Activated naive CD4-positive, alpha-beta T cell treated with anti-CD3 and anti-CD28 coated beads, Interleukin-2, amount 50 U/mL, for 72 hours (primary cell): ENCODE data around the gene POGLUT3. TPM values are rescaled to one million over a fixed set of nuclear protein-coding genes. Genes with fewer than 3 reads are reported as not detected.

Experiments used
- ATAC-seq, 2 donors: fragments of 150-1000 bp; cut with Tn5 transposase; 2 replicates each; pipeline ENCODE4 v1.10.0; 2021; ENCODE audit warnings: mild to moderate bottlenecking in 2 of 2, moderate library complexity in 2 of 2
- DNase-seq, 2 donors: peaks; one replicate each; pipeline ENCODE4 v3.0.0; 2021 to 2022; ENCODE audit warnings: low spot score in 2 of 2
- H3K27ac Mint-ChIP-seq, 2 donors: one replicate each; pipeline ENCODE4 v1.8.0; 2022; ENCODE audit warnings: mild to moderate bottlenecking in 2 of 2, mixed read lengths in 2 of 2
- H3K36me3 Mint-ChIP-seq, 2 donors: one replicate each; pipeline ENCODE4 v1.8.0; 2022; ENCODE audit warnings: mixed read lengths in 2 of 2
- H3K9me3 Mint-ChIP-seq, 2 donors: one replicate each; pipeline ENCODE4 v1.8.0; 2022; ENCODE audit warnings: mixed read lengths in 2 of 2
- total RNA-seq, 2 donors: library from RNA; stranded (reverse); gene quantifications; one replicate each; pipeline ENCODE4 v1.2.3, GENCODE V29; 2022

Gene POGLUT3
- total RNA-seq, 2 donors from 2014 or later = 6.1 to 8.1 TPM

DNA sequence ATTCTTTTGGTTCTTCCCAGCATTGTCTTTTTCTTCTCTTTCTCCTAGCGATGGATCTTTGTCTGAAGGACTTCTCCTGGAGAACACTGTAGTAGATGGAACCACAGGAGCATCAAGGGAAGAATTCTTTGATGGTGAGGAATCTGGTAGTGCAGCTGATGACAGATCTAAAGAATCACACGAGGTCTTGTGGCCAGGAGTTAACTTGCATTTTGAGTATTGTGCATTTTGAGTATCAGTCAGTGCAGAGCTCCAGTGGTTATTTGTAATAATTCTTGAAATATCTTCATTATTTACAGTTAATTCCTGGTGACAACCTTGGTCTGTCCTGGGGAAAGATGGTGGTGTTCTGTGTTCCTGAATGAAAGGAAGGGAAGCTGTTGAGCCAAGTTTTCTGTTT, 14.5 kb upstream of the POGLUT3 start:
- H3K36me3 Mint-ChIP-seq = peaks cover 17 to 21% of the 10 kb centered on the region in 2 donors
- peaks cover 0 to 4% of the 10 kb centered on the region in 2 donors for H3K9me3 Mint-ChIP-seq
- no peak for DNase-seq
- no peak overlapping the region for H3K27ac Mint-ChIP-seq
- no peak for ATAC-seq

DNA sequence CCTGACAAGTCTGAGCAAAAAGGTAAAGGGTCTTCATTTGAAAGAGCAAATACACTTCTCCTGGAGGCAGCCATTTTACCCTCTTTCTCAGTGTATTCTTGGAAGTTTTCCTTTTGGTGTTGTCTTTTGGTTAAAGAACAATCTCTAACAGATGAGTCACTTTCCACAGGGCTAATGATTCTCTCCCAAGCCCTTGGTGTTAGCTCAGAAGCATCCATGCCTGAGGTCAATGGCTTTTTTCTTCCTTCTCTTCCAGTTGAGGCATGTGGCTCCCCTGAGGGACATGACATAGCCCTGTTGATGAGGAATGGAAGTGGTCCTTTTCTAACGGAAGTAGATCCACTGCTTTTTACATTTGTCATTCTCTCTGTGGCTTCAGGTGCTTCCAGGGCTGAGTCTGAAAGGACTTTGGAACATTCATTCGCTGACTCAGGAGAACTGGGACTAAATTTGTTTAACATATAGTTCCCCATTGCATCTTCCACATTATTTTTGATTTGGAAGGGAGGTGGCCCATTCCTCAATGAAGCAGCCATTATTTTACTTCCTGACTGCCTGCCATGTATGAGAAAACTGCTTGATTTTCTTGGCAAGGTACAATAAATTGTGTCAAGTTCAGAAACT, 13.8 kb upstream of the POGLUT3 start:
- no peak overlapping the region for H3K27ac Mint-ChIP-seq
- peaks cover 17 to 21% of the 10 kb centered on the region in 2 donors for H3K36me3 Mint-ChIP-seq
- peaks cover 0 to 4% of the 10 kb centered on the region in 2 donors for H3K9me3 Mint-ChIP-seq
- no peak for ATAC-seq
- DNase-seq = no peak

DNA sequence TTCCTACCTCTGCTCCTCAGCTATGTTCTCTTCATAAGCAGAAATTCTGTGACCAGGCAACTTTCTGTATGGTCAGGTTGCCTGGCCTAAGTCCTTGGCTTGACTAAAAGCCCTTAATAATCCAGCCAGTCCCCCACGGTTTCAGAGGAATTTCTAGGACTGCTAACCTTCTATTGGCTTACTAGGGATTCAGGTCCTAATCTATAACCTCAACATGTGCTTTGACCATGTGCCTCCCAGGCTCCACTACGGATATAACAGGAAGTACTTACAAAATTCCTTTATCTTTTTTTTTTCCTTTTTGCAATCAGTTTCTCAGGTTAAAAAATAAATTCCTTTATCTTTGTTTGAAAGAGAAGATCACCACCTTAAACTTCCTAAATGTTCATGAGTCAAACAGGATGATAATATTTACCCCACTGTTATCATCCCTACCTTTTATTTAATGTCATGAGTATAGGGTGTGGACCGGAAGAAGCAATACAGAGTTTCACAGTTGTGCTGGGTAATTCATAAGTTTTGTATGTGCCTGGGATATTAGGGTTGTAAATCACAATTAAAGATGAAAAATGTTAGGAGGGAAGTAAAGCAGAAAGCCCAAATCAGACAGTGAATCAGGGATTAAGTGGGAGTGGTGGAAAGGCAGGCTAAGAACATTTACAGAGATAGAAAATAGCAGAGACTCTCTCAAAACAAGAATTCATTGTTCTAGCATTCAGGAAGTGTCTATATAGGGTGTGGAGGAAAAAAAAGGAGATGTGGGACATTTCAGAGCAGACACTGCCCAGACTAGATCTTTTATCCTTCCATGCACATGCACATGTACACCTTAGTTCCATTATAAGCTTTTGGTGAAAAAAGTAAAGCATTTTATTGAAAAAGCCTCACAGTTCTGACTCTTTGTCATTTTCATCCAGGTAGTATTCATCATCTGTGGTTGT, 10.7 kb upstream of the POGLUT3 start:
- DNase-seq = no peak
- Mint-ChIP-seq H3K36me3 (peaks cover 11 to 13% of the 10 kb centered on the region in 2 donors), H3K27ac (no peak overlapping the region), H3K9me3 (no peaks in the 10 kb centered on the region)
- no peak for ATAC-seq

DNA sequence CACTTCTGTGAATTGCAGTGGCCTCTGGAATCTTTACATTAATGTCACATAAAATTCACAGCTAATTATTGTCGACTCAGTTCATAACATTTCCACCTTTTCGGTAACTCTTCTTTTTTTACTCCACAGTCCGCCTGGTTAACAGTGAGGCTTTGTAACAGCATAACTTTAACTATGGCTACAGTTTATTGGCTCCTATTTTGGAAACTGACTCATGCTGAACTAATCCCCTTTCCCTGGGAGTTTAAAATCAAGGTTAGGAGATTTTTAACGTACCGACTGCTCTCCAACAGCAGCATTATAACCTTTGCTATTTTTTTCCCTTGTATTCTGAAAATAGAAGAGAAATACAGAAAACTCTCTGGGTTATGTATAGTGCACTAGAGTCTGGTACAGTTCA, 3.2 kb upstream of the POGLUT3 start:
- H3K9me3 Mint-ChIP-seq = no peaks in the 10 kb centered on the region
- DNase-seq (no peak), ATAC-seq (no peak)
- no peak overlapping the region for H3K27ac Mint-ChIP-seq
- H3K36me3 Mint-ChIP-seq = no peaks in the 10 kb centered on the region

DNA sequence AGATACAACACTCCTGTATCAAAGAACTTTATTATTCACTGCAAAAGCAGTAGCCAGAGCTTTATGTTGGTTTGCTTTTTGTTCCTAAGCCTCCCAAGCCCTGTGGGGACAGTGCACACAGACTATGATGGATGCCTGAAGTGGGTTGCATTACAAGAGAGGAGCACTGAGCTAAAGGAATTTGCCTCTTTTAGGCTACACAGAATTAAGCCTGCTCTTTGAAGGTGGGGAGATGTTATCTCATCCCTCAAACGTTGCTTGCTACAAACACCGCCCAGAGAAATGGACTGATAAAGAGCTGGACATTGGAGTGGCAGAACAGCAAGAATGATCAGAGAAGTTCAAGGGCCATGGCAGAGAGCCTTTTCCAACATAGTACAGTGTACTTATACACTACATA, 2.5 kb upstream of the POGLUT3 start:
- Mint-ChIP-seq H3K36me3 (no peaks in the 10 kb centered on the region), H3K27ac (no peak overlapping the region)
- ATAC-seq = no peak

DNA sequence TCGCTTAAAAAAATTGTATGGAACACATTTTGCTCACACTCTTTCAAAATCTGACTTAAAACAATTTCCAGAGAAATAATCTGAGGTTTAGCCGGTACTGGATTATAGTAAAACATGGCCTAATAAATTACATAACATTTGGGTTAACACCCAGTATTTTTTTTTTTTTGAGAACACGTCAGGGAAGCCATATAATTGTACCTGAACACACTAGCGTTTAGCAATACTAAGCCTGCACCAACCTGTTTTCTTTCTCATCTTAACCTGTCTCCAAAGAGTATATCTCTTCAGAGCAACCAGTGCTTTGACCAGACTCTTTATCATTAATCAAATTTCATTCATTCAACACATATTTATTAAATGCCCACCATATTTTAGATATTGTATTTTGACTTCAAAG, 2.0 kb upstream of the POGLUT3 start:
- no peak for ATAC-seq
- Mint-ChIP-seq H3K9me3 (no peaks in the 10 kb centered on the region), H3K27ac (peak overlapping the region in 1 of 2 donors; percentile 87), H3K36me3 (no peaks in the 10 kb centered on the region)
- DNase-seq = no peak

More for the DNA sequence above, 2.5 kb upstream of the POGLUT3 start:
- no peak for DNase-seq
- H3K9me3 Mint-ChIP-seq = no peaks in the 10 kb centered on the region

DNA sequence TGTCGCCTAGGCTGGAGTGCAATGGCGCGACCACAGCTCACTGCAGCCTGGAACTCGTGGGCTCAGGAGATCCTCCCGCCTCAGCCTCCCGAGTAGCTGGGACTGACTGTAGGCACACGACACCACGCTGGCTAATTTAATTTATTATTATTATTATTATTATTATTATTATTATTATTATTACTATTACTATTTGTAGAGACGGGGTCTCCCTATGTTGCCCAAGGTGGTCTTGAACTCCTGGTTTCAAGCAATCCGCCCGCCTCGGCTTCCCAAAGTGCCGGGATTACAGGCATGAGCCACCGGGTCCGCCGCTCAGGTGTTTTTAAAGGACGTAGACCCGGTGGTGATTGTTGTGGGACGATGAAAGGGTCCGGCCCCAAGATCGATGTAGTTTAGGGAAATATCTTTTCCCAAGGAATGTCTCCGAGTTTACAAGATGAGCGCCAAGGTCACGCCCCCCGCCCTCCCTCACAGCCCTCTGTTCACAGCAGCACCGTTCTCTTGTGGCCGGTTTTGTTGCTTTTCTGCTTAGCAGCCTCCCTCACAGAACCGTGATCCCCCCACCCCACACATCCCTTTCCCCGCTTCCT, 728 bp upstream of the POGLUT3 start:
- H3K36me3 Mint-ChIP-seq = no peaks in the 10 kb centered on the region
- no peaks in the 10 kb centered on the region for H3K9me3 Mint-ChIP-seq
- no peak for ATAC-seq
- no peak for DNase-seq
- peak overlapping the region; percentile 87 to 99 for H3K27ac Mint-ChIP-seq

DNA sequence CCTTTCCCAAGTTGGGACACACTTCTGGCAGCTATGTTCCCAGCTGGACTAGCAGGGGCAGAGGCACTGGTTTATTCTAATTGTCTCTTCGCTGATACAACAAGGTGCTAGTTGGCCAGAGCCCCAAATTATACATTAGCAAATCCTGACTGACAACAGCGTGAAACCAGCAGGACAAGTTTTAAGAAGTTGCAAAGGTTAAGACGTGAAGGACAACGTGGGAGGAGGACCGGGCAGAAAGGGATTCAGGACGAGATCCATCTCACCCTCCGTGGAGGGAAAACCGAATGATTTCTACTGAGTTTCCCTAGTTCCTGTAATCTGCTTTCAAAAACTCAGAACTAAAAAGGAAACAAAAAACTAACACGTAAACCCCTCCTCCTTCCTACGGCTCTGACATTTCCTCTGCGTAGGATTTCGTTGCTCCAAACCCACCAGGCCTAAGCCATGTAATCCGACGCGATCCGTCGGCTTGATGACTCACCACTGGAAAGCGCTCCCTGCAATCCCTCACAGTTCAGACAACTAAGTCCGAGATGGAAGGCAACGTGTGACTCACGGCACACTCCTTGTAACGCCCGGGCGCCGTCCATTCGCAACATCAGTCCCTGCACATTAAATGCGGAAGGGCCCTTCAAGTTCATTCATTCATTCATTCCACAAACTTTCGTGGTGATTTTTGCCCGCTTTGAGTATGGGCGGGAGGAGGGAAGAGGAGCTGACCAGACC, 703 bp downstream of the POGLUT3 start:
- DNase-seq = peak; percentile 60 to 82
- Mint-ChIP-seq H3K36me3 (no peaks in the 10 kb centered on the region), H3K9me3 (no peaks in the 10 kb centered on the region), H3K27ac (peak overlapping the region; percentile 90 to 99)
- peak; percentile 92 to 97 for ATAC-seq

DNA sequence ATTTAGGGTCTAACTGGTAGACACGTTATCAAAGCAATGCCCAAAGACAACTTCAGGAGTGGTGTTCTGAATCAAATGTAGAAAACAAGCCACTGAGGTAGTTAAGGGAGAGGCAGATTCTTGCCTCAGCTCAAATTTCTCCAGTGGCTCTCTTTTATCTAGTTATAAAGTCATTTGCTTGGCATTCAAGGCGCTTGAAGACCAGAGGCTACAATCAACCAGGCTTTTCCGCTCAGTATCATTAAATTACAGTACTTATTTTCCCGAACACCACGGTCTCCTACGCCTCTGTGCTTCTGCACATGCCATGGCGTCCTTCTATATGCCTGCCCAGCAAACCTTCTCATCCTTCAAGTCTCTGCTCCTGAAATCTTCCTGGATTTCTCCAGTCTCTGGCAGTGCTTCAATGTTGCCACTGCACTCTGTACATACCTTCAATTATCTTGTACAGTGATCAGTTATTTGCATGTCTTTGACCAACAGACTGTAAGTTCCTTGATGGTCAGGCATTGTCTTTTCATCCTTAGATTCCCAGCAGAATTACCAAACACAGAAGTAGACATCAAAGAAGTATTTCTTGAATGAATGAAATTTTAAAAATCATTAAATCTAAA, 1.4 kb downstream of the POGLUT3 start:
- ATAC-seq = no peak
- Mint-ChIP-seq H3K27ac (peak overlapping the region in 1 of 2 donors; percentile 90), H3K9me3 (no peaks in the 10 kb centered on the region), H3K36me3 (no peaks in the 10 kb centered on the region)
- DNase-seq = no peak

DNA sequence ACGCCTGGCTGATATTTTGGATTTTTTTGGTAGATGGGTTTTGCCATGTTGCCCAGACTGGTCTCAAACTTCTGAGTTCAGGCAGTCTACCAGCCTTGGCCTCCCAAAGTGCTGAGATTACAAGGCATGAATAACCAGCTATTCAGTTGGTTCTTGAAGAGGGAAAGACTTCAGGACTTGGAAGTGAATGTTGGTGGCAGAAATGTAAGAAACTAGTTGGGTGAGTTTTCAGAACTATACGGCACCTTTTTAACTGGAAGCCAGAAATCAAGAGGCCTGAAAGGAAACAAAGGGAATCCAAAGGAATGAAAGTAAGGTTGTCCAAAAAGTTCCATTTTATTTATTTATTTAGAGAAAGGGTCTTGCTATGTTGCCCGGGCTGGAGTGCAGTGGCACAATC, 2.9 kb downstream of the POGLUT3 start:
- Mint-ChIP-seq H3K36me3 (no peaks in the 10 kb centered on the region), H3K9me3 (no peaks in the 10 kb centered on the region), H3K27ac (no peak overlapping the region)
- ATAC-seq (no peak), DNase-seq (no peak)

DNA sequence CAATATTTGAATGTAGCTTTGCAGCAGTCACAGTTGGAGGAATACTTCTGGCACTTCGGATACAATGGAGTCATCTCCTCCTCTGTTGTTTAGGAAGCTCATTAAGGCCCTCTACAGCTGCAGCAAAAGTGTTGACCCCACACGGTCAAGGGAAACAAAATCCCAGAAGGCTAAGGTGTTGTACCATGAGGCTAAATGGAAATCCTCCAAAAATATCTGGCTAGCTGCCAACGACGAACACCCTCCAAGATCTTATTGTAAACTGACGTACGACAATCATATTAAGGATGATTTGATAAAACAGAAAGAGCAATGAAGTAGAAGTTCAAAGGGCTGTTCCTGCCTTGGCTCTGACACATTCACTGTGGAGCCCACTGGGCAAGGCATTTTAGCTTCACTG, 4.0 kb downstream of the POGLUT3 start:
- H3K9me3 Mint-ChIP-seq = no peaks in the 10 kb centered on the region
- DNase-seq = no peak
- H3K36me3 Mint-ChIP-seq = peaks cover 0 to 4% of the 10 kb centered on the region in 2 donors
- no peak overlapping the region for H3K27ac Mint-ChIP-seq
- ATAC-seq = no peak

DNA sequence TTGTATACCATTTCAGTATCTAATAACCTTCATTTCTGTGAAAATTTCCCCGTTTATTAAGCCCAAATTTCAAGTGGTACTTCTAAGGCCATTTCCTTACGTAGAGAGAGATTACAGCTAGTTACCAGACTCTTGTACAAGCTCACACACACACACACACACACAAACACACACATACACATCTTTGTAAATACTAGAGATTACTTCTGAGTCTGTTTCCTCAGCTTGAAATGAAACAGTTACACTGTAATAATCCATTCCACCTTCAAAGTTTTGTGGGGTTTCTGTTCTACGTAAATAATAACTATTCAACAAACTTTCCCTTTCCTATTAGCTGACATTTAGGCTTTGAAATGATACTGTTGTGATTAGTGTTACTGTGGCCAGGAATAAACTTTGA, 6.2 kb downstream of the POGLUT3 start:
- ATAC-seq = no peak
- Mint-ChIP-seq H3K27ac (no peak overlapping the region), H3K9me3 (no peaks in the 10 kb centered on the region)

DNA sequence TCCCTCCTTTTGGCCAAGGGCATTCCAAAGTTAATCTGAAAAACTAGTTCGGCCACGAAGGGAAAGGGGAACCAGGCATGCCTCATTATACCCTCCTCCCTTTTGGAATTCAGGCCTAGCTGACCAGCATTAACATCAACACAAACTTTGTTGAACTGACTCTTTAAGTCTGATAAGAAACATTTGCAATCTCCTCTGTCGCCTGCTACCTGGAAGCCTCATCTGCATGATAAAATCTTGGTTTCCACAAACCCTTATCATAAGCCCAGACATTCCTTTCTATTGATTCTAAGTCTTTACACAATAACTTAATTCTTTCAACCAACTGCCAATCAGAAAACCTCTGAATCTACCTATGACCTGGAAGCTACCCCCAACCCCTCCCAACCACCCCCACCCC, 11.4 kb downstream of the POGLUT3 start:
- H3K36me3 Mint-ChIP-seq = peaks cover 3 to 13% of the 10 kb centered on the region in 2 donors
- ATAC-seq (no peak), DNase-seq (no peak)
- no peaks in the 10 kb centered on the region for H3K9me3 Mint-ChIP-seq
- no peak overlapping the region for H3K27ac Mint-ChIP-seq

More for the DNA sequence above, 6.2 kb downstream of the POGLUT3 start:
- peaks cover 0 to 6% of the 10 kb centered on the region in 2 donors for H3K36me3 Mint-ChIP-seq
- no peak for DNase-seq

DNA sequence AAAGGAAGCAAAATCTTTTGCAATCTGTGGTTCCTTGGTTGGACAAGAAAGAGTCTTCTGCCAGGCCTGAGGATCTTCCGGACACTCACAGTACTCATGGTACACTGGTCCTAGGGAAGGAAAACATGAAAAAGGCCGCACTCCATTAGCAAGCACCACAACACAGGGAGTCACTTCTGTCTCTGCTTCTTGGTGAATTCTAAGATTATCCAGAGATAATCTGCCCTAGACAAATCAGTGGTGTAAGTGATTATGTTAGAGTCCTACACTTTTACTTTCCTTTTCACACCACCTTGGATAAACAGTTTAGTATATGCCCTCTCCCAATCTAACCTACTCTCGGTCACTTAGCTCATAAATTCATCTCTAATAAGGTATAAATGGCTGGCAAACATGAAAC, 11.9 kb downstream of the POGLUT3 start:
- DNase-seq = no peak
- ATAC-seq = no peak
- Mint-ChIP-seq H3K36me3 (peaks cover 6 to 13% of the 10 kb centered on the region in 2 donors), H3K9me3 (no peaks in the 10 kb centered on the region), H3K27ac (no peak overlapping the region)

DNA sequence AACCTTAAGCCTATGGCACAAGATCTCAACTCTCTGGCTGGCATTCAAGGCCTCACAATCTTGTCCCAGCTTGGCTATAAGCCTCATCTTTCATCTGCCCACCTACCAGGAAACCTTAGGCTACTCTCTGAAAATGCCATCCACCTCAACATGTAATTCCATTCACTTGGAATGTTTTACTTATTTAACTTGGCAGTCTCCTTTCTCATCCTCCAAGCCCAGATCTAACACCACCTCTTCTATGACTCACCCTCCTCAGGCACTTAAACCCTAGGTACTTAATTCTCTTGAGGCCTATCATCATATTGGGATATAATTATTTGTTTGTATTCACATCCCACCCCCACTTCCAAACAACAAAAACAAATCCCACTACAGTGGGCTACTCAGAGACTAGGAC, 15.0 kb downstream of the POGLUT3 start:
- no peaks in the 10 kb centered on the region for H3K9me3 Mint-ChIP-seq
- H3K27ac Mint-ChIP-seq = no peak overlapping the region
- H3K36me3 Mint-ChIP-seq = peaks cover 6 to 7% of the 10 kb centered on the region in 2 donors
- no peak for DNase-seq
- no peak for ATAC-seq

DNA sequence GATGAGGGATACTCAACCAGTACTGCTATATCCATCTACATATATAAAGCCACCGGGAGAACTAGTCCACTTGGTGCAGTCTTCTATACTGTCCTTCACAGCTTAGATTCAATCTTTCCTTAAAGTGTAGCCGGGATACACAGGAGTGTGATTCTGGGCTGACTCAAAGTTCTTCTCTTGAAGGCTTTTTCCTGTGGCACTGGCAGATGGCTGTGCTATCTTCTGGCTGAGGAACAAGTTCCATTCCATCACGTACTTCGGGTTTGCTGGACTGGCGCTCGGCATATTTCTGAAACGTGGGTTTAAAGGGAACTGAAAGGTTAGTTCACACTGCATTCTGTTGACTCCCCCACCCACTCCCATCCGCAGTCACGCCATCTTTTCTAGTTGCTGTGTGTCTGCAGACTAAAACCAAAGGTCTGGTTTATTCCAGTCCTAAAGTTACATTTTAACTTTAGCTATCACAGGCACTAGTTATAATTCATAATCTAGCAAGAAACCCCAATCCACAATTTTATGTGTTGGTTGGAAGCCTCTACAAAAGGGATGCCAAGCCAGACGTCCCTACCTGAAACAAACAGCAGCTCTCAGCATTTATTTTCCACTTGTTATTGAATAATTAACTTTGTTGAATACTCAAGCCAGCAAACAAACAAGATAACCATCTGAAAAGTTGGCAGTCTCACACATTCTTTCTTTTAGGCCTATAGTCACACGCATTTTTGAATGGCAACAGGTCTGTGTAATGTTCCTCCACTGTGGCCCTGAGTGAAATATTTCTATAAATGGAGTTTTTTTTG, 23.3 kb downstream of the POGLUT3 start:
- no peak for ATAC-seq
- Mint-ChIP-seq H3K9me3 (no peaks in the 10 kb centered on the region), H3K36me3 (peaks cover 0 to 6% of the 10 kb centered on the region in 2 donors), H3K27ac (no peak overlapping the region)
- DNase-seq = no peak
